Keratinocyte (primary cell): ENCODE data around the gene DPP7. TPM values are rescaled to one million over a fixed set of nuclear protein-coding genes. Genes with fewer than 3 reads are reported as not detected.

Experiments
- DNase-seq: peaks from one replicate; pipeline ENCODE4 v3.0.0-alpha.2; 2011; ENCODE audit warnings: low read depth, missing footprints, low spot score
- FAIRE-seq: peaks from 2 replicates; lab custom pipeline; 2011; peaks lifted over from hg19 to GRCh38; lab: Jason Lieb, UNC
- H2AFZ ChIP-seq: 2 replicates; pipeline ENCODE4 v1.6.0; 2012; ENCODE audit warnings: low read length, control low read depth, inconsistent platforms; ENCODE audit not compliant: control insufficient read depth
- H3K27ac ChIP-seq: 2 replicates; pipeline ENCODE4 v1.5.1; 2011; ENCODE audit warnings: low read length; ENCODE audit not compliant: control insufficient read depth, insufficient read depth
- H3K27me3 ChIP-seq: 3 replicates; pipeline ENCODE4 v1.6.0; 2011; ENCODE audit warnings: low read length; ENCODE audit not compliant: control insufficient read depth, insufficient read depth; ENCODE audit errors: extremely low read depth
- H3K36me3 ChIP-seq, 2 experiments: 2 replicates in 1 of 2; 3 replicates in 1 of 2; pipeline ENCODE4 v1.5.1; 2011; ENCODE audit warnings: low read length in 2 of 2, mild to moderate bottlenecking in 1 of 2; ENCODE audit not compliant: control insufficient read depth in 2 of 2, insufficient read depth in 2 of 2; ENCODE audit errors: extremely low read depth in 1 of 2
- H3K4me1 ChIP-seq: 3 replicates; pipeline ENCODE4 v1.5.1; 2011; ENCODE audit warnings: low read length; ENCODE audit not compliant: control insufficient read depth, insufficient read depth; ENCODE audit errors: extremely low read depth
- H3K4me2 ChIP-seq: 3 replicates; pipeline ENCODE4 v1.6.0; 2011; ENCODE audit warnings: low read depth, low read length; ENCODE audit not compliant: control insufficient read depth, insufficient read depth; ENCODE audit errors: extremely low read depth
- H3K4me3 ChIP-seq, 3 experiments: fragments of 200-600 bp in 1 of 3; sonication (generic) in 1 of 3; 2 replicates in 2 of 3; 3 replicates in 1 of 3; pipeline ENCODE4 v1.5.1; 2011 to 2016; ENCODE audit warnings: low read length in 3 of 3, mild to moderate bottlenecking in 3 of 3, control low read depth in 2 of 3, inconsistent platforms in 1 of 3, low read depth in 1 of 3, mixed read lengths in 1 of 3, mixed run types in 1 of 3, moderate library complexity in 1 of 3; ENCODE audit not compliant: control insufficient read depth in 2 of 3, insufficient read depth in 2 of 3; ENCODE audit errors: extremely low read depth in 1 of 3
- H3K79me2 ChIP-seq: 2 replicates; pipeline ENCODE4 v1.6.0; 2012; ENCODE audit warnings: low read length; ENCODE audit not compliant: control insufficient read depth, insufficient read depth
- H3K9ac ChIP-seq: 3 replicates; pipeline ENCODE4 v1.6.0; 2011; ENCODE audit warnings: low read length; ENCODE audit not compliant: control insufficient read depth, insufficient read depth; ENCODE audit errors: extremely low read depth
- H3K9me1 ChIP-seq: 3 replicates; pipeline ENCODE4 v1.6.0; 2011; ENCODE audit warnings: low read length; ENCODE audit not compliant: control insufficient read depth, insufficient read depth; ENCODE audit errors: extremely low read depth
- H3K9me3 ChIP-seq: 2 replicates; pipeline ENCODE4 v1.5.1; 2012; ENCODE audit warnings: low read depth, low read length; ENCODE audit not compliant: control insufficient read depth
- H4K20me1 ChIP-seq: 3 replicates; pipeline ENCODE4 v1.6.0; 2011; ENCODE audit warnings: low read length; ENCODE audit not compliant: control insufficient read depth, insufficient read depth; ENCODE audit errors: extremely low read depth
- EZH2 ChIP-seq: IDR thresholded peaks from one replicate; pipeline ENCODE4 v1.6.1; 2012; ENCODE audit warnings: inconsistent platforms, mild to moderate bottlenecking, low read length, moderate library complexity
- dilution Hi-C: fragments of 300-500 bp; cut with MboI; formaldehyde crosslinking; loops from one replicate; pipeline ENCODE4 v1.7.0; 2020; ENCODE audit warnings: low sequenced_read_pairs; ENCODE audit not compliant: extremely low pct_ligation_motif_present
- polyA plus RNA-seq, 5 experiments: library from polyadenylated mRNA; depleted of rRNA in 3 of 5; stranded (reverse) in 3 of 5; stranded (forward) in 1 of 5; unstranded in 1 of 5; fragments of >200 nt; gene quantifications; 1 replicate in 1 of 5; 2 replicates in 3 of 5; 3 replicates in 1 of 5; pipeline versions ENCODE4 v1.2.1 to v1.2.3, GENCODE V29; 2011 to 2012; ENCODE audit warnings: missing spikeins in 2 of 5, low read depth in 1 of 5, low replicate concordance in 1 of 5
- TF ChIP-seq, protein P1 (sequence below), 3 experiments: IDR thresholded peaks in 1 of 3; conservative IDR thresholded peaks in 1 of 3; optimal IDR thresholded peaks in 1 of 3; 2 replicates in 2 of 3; 3 replicates in 1 of 3; pipeline versions ENCODE3 to v1.5.1; 2011; ENCODE audit warnings: low read length in 3 of 3, mild to moderate bottlenecking in 3 of 3, moderate library complexity in 2 of 3, control low read depth in 1 of 3, inconsistent platforms in 1 of 3; ENCODE audit not compliant: insufficient read depth in 2 of 3; ENCODE audit errors: extremely low read depth in 1 of 3

DPP7 gene
- polyA plus RNA-seq, 1 donor (not counting 4 experiments of a cell fraction or from before 2014, with no cell fraction given): 35.3 TPM

GRCh38 chr9:137143459-137143858, 28.9 kb upstream of the DPP7 start:
- no peaks in the 10 kb centered on the region for H3K4me1 ChIP-seq
- no peak overlapping the region for H3K27ac ChIP-seq
- H2AFZ ChIP-seq: no peak overlapping the region
- H3K36me3 ChIP-seq: no peaks in the 10 kb centered on the region
- H3K27me3 ChIP-seq: peaks cover 47% of the 10 kb centered on the region
- no peaks in the 10 kb centered on the region for H3K9me1 ChIP-seq
- H3K9me3 ChIP-seq: no peaks in the 10 kb centered on the region
- H3K79me2 ChIP-seq: no peaks in the 10 kb centered on the region
- H4K20me1 ChIP-seq: no peaks in the 10 kb centered on the region
- H3K4me3 ChIP-seq: no peak overlapping the region
- H3K4me2 ChIP-seq: no peak overlapping the region
- dilution Hi-C loops: no loop called here
- TF ChIP-seq EZH2: no peak
- TF ChIP-seq, protein P1, sequence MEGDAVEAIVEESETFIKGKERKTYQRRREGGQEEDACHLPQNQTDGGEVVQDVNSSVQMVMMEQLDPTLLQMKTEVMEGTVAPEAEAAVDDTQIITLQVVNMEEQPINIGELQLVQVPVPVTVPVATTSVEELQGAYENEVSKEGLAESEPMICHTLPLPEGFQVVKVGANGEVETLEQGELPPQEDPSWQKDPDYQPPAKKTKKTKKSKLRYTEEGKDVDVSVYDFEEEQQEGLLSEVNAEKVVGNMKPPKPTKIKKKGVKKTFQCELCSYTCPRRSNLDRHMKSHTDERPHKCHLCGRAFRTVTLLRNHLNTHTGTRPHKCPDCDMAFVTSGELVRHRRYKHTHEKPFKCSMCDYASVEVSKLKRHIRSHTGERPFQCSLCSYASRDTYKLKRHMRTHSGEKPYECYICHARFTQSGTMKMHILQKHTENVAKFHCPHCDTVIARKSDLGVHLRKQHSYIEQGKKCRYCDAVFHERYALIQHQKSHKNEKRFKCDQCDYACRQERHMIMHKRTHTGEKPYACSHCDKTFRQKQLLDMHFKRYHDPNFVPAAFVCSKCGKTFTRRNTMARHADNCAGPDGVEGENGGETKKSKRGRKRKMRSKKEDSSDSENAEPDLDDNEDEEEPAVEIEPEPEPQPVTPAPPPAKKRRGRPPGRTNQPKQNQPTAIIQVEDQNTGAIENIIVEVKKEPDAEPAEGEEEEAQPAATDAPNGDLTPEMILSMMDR (optimal IDR thresholded peaks at IDR 0.05 in 1 of 3, IDR thresholded peaks at IDR 0.05 in 1 of 3, conservative IDR thresholded peaks at IDR 0.05 in 1 of 3; ENCODE audit: extremely low read depth in 1 of 3, insufficient read depth in 2 of 3, low read length in 3 of 3): no peak
- H3K9ac ChIP-seq: no peak overlapping the region
- DNase-seq (no peak), FAIRE-seq (no peak)

DNA sequence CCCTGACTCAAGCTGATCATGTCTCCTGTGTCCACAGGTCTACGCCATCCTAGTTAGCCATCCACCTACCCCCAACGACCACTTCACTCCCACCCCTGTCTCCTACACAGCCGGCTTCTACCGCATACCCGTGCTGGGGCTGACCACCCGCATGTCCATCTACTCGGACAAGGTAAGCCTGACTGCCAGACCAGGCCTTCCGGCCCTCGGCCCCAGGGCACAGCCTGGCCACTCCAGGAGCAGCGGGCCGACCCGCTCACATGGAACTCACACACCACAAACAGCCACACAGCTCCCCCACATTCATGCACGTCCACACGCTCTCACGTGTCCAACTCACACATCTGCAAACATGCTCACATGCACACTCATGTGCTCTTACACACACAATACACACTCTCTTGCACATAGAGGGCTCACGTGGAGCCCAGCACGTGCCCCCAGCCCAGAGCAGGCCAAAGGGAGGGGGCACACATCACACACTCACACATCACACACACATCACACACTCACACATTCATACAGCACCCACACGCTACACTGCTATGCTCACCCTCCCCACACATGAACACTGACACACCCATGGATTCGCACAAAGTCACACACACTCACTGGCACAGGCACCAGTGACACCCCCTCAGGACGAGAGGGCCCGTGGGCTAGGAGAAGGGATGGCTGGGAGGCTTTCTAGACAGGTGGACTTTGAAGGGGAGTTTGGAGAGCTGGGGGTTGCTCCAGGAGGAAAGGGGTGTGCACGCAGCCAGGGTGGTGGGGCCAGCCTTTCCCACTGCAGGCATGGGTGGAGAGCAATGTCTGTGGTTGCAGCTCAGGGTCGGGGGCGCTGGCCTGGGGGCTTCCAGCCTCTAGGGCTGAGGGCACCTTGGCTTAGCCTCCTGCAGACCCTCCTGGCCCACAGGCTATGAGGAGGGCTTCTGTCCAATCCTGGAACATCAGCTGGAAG, 27.7 kb upstream of the DPP7 start:
- FAIRE-seq: no peak
- no peak overlapping the region for H3K9ac ChIP-seq
- DNase-seq: no peak
- H3K79me2 ChIP-seq: no peaks in the 10 kb centered on the region
- no peaks in the 10 kb centered on the region for H3K36me3 ChIP-seq
- TF ChIP-seq EZH2: no peak
- TF ChIP-seq, protein P1 (optimal IDR thresholded peaks at IDR 0.05 in 1 of 3, IDR thresholded peaks at IDR 0.05 in 1 of 3, conservative IDR thresholded peaks at IDR 0.05 in 1 of 3; ENCODE audit: extremely low read depth in 1 of 3, insufficient read depth in 2 of 3, low read length in 3 of 3): no peak
- no peaks in the 10 kb centered on the region for H4K20me1 ChIP-seq
- dilution Hi-C loops: no loop called here
- no peak overlapping the region for H3K4me2 ChIP-seq
- no peaks in the 10 kb centered on the region for H3K4me1 ChIP-seq
- no peak overlapping the region for H3K4me3 ChIP-seq
- H2AFZ ChIP-seq: no peak overlapping the region
- no peak overlapping the region for H3K27ac ChIP-seq
- H3K27me3 ChIP-seq: peaks cover 57% of the 10 kb centered on the region
- no peaks in the 10 kb centered on the region for H3K9me1 ChIP-seq
- H3K9me3 ChIP-seq: no peaks in the 10 kb centered on the region
